Activated CD8-positive, alpha-beta memory T cell treated with anti-CD3 and anti-CD28 coated beads, Interleukin-2, amount 10 ng/mL, durations not matched to agents 7 days and 5 days (primary cell): ENCODE data around the gene TRPV3. TPM values are rescaled to one million over a fixed set of nuclear protein-coding genes. Genes with fewer than 3 reads are reported as not detected.
"Not testable (repeated sequence)": the region's sequence is repeated elsewhere in the genome, so short reads cannot be mapped to it uniquely, and the experiment has no call there.

ENCODE experiments used
- ATAC-seq: fragments of 150-1000 bp; cut with Tn5 transposase; one replicate; pipeline ENCODE4 v1.10.0; 2021; ENCODE audit warnings: moderate library complexity
- CTCF ChIA-PET: fragments of 350-600 bp; sonication (Branson Sonifier 250); formaldehyde crosslinking; loops from one replicate; lab custom pipeline; 2021; ENCODE audit warnings: antibody characterized with exemption; lab: Charles Lee
- DNase-seq: peaks from one replicate; pipeline ENCODE4 v3.0.0-alpha.2; 2020
- H3K27ac Mint-ChIP-seq: one replicate; pipeline ENCODE4 v1.8.0; 2021; ENCODE audit warnings: mild to moderate bottlenecking, mixed read lengths
- H3K27me3 Mint-ChIP-seq: one replicate; pipeline ENCODE4 v1.8.0; 2021; ENCODE audit warnings: mixed read lengths
- H3K36me3 Mint-ChIP-seq: one replicate; pipeline ENCODE4 v1.8.0; 2021; ENCODE audit warnings: mild to moderate bottlenecking, mixed read lengths
- H3K4me1 Mint-ChIP-seq: one replicate; pipeline ENCODE4 v1.8.0; 2021; ENCODE audit warnings: mixed read lengths
- H3K4me3 Mint-ChIP-seq: one replicate; pipeline ENCODE4 v1.8.0; 2021; ENCODE audit warnings: mild to moderate bottlenecking, moderate library complexity, mixed read lengths
- H3K9me3 Mint-ChIP-seq: one replicate; pipeline ENCODE4 v1.8.0; 2022; ENCODE audit warnings: low read depth, mixed read lengths
- total RNA-seq, 2 experiments: library from RNA; stranded (reverse); gene quantifications; one replicate each; pipeline ENCODE4 v1.2.3, GENCODE V29; 2021

The TRPV3 gene
- total RNA-seq, 2 experiments from 2014 or later = 0.41 to 0.98 TPM

- Mint-ChIP-seq H3K27me3 (no peaks in the 10 kb centered on the region), H3K36me3 (peaks cover 2% of the 10 kb centered on the region), H3K27ac (no peak overlapping the region), H3K4me1 (peaks cover 2% of the 10 kb centered on the region), H3K4me3 (no peak overlapping the region), H3K9me3 (no peaks in the 10 kb centered on the region)
- no peak for DNase-seq
- CTCF ChIA-PET = no interaction called here
- ATAC-seq = no peak
These were observed 8.9 kb upstream of the TRPV3 start for GRCh38 chr17:3566551-3566950.

DNA sequence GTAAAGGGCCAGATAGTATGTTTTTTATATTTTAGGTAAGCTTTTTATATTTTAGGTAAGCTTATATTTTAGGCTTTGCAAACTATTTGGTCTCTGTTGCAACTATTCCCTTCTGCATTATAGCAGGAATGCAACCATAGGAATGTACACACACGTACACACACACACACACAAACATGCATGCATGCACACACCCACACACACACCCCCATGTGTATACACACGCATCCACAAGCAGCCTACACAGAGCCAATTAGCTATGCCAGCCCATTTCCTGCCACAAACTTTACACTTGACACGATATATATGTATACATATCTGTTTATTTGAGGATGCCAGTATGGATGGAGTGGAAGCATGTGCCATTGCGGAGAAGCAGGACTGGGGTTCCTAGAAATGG is 7.5 kb upstream of the TRPV3 start:
- CTCF ChIA-PET = no interaction called here
- ATAC-seq (no peak), DNase-seq (no peak)
- H3K4me3 Mint-ChIP-seq = no peak overlapping the region
- H3K36me3 Mint-ChIP-seq = peaks cover 2% of the 10 kb centered on the region
- no peaks in the 10 kb centered on the region for H3K9me3 Mint-ChIP-seq
- peaks cover 2% of the 10 kb centered on the region for H3K4me1 Mint-ChIP-seq
- H3K27ac Mint-ChIP-seq = no peak overlapping the region
- H3K27me3 Mint-ChIP-seq = no peaks in the 10 kb centered on the region

- H3K9me3 Mint-ChIP-seq, H3K27me3 Mint-ChIP-seq, CTCF ChIA-PET, DNase-seq, H3K36me3 Mint-ChIP-seq, H3K4me3 Mint-ChIP-seq, ATAC-seq, H3K4me1 Mint-ChIP-seq, H3K27ac Mint-ChIP-seq: not testable (repeated sequence)
These were observed 6.6 kb upstream of the TRPV3 start for GRCh38 chr17:3564241-3564640.

- Mint-ChIP-seq H3K27me3 (no peaks in the 10 kb centered on the region), H3K9me3 (no peaks in the 10 kb centered on the region), H3K4me1 (peaks cover 25% of the 10 kb centered on the region), H3K4me3 (no peak overlapping the region), H3K36me3 (no peaks in the 10 kb centered on the region), H3K27ac (peak overlapping the region; percentile 40)
- DNase-seq (no peak), ATAC-seq (no peak)
- CTCF ChIA-PET = interaction anchor here (0.9 kb wide), 1 partner anchor 16 kb away, joined by 3 read pairs; no protein-coding TSS in a partner anchor
These were observed 1.6 kb upstream of the TRPV3 start for GRCh38 chr17:3559270-3559645.

GRCh38 chr17:3558603-3559269 is 1.1 kb upstream of the TRPV3 start:
- DNase-seq = peak; percentile 73
- Mint-ChIP-seq H3K9me3 (no peaks in the 10 kb centered on the region), H3K4me1 (peaks cover 25% of the 10 kb centered on the region), H3K4me3 (no peak overlapping the region), H3K27me3 (no peaks in the 10 kb centered on the region), H3K36me3 (no peaks in the 10 kb centered on the region), H3K27ac (peak overlapping the region; percentile 64)
- peak; percentile 74 for ATAC-seq
- CTCF ChIA-PET = interaction anchor here (0.9 kb wide), 1 partner anchor 16 kb away, joined by 3 read pairs; no protein-coding TSS in a partner anchor

GRCh38 chr17:3556916-3557767 is 470 bp downstream of the TRPV3 start:
- H3K4me3 Mint-ChIP-seq = no peak overlapping the region
- H3K36me3 Mint-ChIP-seq = no peaks in the 10 kb centered on the region
- CTCF ChIA-PET = no interaction called here
- DNase-seq = no peak
- peaks cover 3% of the 10 kb centered on the region for H3K27me3 Mint-ChIP-seq
- H3K27ac Mint-ChIP-seq = no peak overlapping the region
- H3K4me1 Mint-ChIP-seq = peaks cover 23% of the 10 kb centered on the region
- H3K9me3 Mint-ChIP-seq = no peaks in the 10 kb centered on the region
- no peak for ATAC-seq

- Mint-ChIP-seq H3K27me3 (peaks cover 3% of the 10 kb centered on the region), H3K9me3 (no peaks in the 10 kb centered on the region), H3K36me3 (no peaks in the 10 kb centered on the region), H3K27ac (no peak overlapping the region), H3K4me1 (peaks cover 23% of the 10 kb centered on the region), H3K4me3 (no peak overlapping the region)
- no peak for DNase-seq
- ATAC-seq = no peak
- CTCF ChIA-PET = no interaction called here
These were observed 1.2 kb downstream of the TRPV3 start for GRCh38 chr17:3556239-3556915.

GRCh38 chr17:3555189-3555796 is 2.3 kb downstream of the TRPV3 start:
- Mint-ChIP-seq H3K9me3 (no peaks in the 10 kb centered on the region), H3K4me3 (no peak overlapping the region), H3K27me3 (peaks cover 3% of the 10 kb centered on the region), H3K4me1 (peaks cover 23% of the 10 kb centered on the region), H3K36me3 (no peaks in the 10 kb centered on the region), H3K27ac (no peak overlapping the region)
- CTCF ChIA-PET = interaction anchor here (1.6 kb wide), 1 partner anchor 19 kb away, joined by 5 read pairs; no protein-coding TSS in a partner anchor
- ATAC-seq (no peak), DNase-seq (no peak)

- CTCF ChIA-PET = interaction anchor here (1.6 kb wide), 1 partner anchor 18 kb away, joined by 5 read pairs; no protein-coding TSS in a partner anchor
- no peak for DNase-seq
- Mint-ChIP-seq H3K4me3 (no peak overlapping the region), H3K36me3 (no peaks in the 10 kb centered on the region), H3K27me3 (peaks cover 3% of the 10 kb centered on the region), H3K27ac (no peak overlapping the region), H3K9me3 (no peaks in the 10 kb centered on the region), H3K4me1 (peaks cover 21% of the 10 kb centered on the region)
- no peak for ATAC-seq
These were observed 3.2 kb downstream of the TRPV3 start for GRCh38 chr17:3554440-3554839.

DNA sequence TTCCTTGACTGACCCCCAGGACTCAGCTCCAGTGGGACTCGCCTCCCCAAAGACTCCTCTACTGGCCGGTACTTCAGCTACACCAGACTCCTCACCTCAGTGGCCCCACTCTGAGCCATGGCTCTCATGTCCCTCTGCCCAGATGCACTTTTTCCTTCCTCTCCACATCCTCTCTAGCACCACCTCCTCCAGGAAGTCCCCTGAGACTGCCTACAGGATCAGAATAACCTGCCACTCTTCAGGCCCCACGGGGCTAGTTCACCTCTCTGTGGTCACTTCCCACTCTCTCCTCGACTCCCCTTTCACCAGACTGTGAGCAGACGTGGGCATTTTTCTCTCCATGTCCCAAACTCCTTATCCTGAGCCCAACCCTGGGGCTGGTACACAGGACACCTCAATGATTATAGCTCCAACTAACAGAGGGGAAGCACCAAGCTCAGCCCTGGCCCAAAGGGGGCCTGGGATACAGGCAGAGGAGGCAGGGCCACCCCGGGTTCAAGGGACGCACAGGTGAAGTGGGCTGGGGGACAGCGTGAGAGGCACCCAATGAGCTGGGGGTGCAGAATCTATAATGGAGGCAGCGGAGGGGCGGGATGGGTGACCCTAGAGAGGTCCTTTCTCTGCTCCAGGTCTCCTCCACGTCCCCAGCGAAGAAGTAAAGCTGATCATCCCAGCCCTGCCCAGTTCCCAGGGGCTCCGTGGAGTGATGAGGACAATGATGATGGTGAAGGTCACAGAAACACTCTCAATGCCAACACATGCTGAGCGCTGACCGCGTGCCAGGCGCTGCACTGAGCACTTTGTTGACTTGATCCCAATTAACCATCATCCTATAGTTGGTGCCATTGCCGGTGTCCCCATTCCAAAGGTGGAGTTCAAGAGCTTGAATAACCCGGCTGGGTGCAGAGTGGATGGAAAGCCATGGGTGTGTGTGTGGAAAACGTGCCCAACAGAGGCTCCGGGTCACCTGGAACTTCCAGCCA is 3.9 kb downstream of the TRPV3 start:
- CTCF ChIA-PET = no interaction called here
- peaks cover 15% of the 10 kb centered on the region for H3K4me1 Mint-ChIP-seq
- no peaks in the 10 kb centered on the region for H3K36me3 Mint-ChIP-seq
- no peak overlapping the region for H3K4me3 Mint-ChIP-seq
- no peaks in the 10 kb centered on the region for H3K9me3 Mint-ChIP-seq
- H3K27me3 Mint-ChIP-seq = peaks cover 3% of the 10 kb centered on the region
- no peak overlapping the region for H3K27ac Mint-ChIP-seq
- ATAC-seq (no peak), DNase-seq (no peak)

DNA sequence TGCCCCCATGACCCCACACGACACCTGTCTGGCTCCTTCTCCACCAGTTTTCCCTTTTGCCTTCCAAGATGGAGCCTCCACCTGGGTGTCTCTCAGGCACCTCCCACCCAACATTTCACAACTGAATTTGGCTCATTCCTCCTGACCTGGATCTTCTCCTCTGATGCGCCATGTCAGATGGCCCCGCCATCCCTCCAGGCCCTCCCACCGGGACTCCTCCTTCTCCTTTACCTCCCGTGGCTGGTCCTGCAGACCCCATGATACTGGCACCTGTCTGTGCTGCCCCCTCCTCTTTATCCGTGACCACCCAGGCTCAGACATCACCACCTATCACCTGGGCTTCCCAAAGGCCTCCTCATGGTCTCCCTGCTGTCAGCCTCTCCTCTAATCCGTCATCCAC is 4.7 kb downstream of the TRPV3 start:
- ATAC-seq (no peak), DNase-seq (no peak)
- Mint-ChIP-seq H3K27me3 (peaks cover 3% of the 10 kb centered on the region), H3K4me1 (peaks cover 7% of the 10 kb centered on the region), H3K9me3 (no peaks in the 10 kb centered on the region), H3K27ac (no peak overlapping the region), H3K4me3 (no peak overlapping the region), H3K36me3 (no peaks in the 10 kb centered on the region)
- CTCF ChIA-PET = no interaction called here

DNA sequence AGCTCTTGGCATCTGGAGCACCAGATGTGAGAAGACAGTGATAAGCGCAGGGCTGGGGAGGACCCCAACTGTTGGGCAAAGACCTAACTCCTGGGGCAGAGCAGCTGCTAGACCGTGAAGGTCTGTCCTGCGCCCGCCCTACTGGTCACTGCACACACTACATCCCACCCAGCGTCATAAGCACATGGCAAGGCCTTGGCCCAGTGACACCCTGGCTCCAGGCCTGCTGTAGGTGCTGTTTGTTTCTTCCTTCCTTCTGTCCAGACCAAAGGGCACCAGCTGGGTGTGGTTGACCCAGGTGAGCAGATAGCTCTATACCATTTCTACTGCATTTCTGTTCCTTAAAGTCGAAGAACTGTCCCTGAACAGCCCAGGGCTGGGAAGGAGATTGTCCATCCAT is 6.4 kb downstream of the TRPV3 start:
- Mint-ChIP-seq H3K36me3 (no peaks in the 10 kb centered on the region), H3K9me3 (no peaks in the 10 kb centered on the region), H3K27me3 (peaks cover 3% of the 10 kb centered on the region), H3K4me1 (no peaks in the 10 kb centered on the region), H3K27ac (no peak overlapping the region), H3K4me3 (no peak overlapping the region)
- DNase-seq = no peak
- no peak for ATAC-seq
- CTCF ChIA-PET = no interaction called here
